H9 (cell line): ENCODE measurements around the gene VIPR1. TPM values are rescaled to one million over a fixed set of nuclear protein-coding genes. Genes with fewer than 3 reads are reported as not detected.

Experiments used
- DNase-seq: peaks from one replicate; pipeline ENCODE4 v3.0.0-alpha.2; 2017
- H2AFZ ChIP-seq: one replicate; pipeline ENCODE4 v1.6.1; 2013; ENCODE audit warnings: mild to moderate bottlenecking, low read length, control low read depth, moderate library complexity
- H2AK5ac ChIP-seq: 2 replicates; pipeline ENCODE4 v1.6.1; 2013; ENCODE audit warnings: low read length, control low read depth, mixed read lengths; ENCODE audit not compliant: insufficient read length
- H2BK120ac ChIP-seq: one replicate; pipeline ENCODE4 v1.6.1; 2013; ENCODE audit warnings: low read depth, mild to moderate bottlenecking, low read length, control low read depth, inconsistent platforms; ENCODE audit not compliant: poor library complexity, severe bottlenecking
- H2BK12ac ChIP-seq: 2 replicates; pipeline ENCODE4 v1.6.1; 2013; ENCODE audit warnings: low read length, control low read depth, mixed read lengths, low read depth; ENCODE audit not compliant: insufficient read length
- H2BK15ac ChIP-seq: 2 replicates; pipeline ENCODE4 v1.6.1; 2013; ENCODE audit warnings: low read depth, low read length, control low read depth
- H2BK20ac ChIP-seq: one replicate; pipeline ENCODE4 v1.6.1; 2013; ENCODE audit warnings: low read depth, mild to moderate bottlenecking, low read length, control low read depth, inconsistent platforms; ENCODE audit not compliant: poor library complexity, severe bottlenecking
- H2BK5ac ChIP-seq: 2 replicates; pipeline ENCODE4 v1.6.1; 2013; ENCODE audit warnings: low read length, control low read depth, mixed read lengths; ENCODE audit not compliant: insufficient read length
- H3K14ac ChIP-seq: 2 replicates; pipeline ENCODE4 v1.6.1; 2013; ENCODE audit warnings: low read length, control low read depth; ENCODE audit not compliant: insufficient read depth
- H3K18ac ChIP-seq: 2 replicates; pipeline ENCODE4 v1.6.1; 2013; ENCODE audit warnings: low read depth, mild to moderate bottlenecking, mixed read lengths, low read length, control low read depth; ENCODE audit not compliant: insufficient read length
- H3K23ac ChIP-seq: 2 replicates; pipeline ENCODE4 v1.6.1; 2013; ENCODE audit warnings: low read length, control low read depth, mixed read lengths, low read depth; ENCODE audit not compliant: insufficient read length
- H3K23me2 ChIP-seq: 2 replicates; pipeline ENCODE4 v1.6.1; 2013; ENCODE audit warnings: low read depth, mild to moderate bottlenecking, mixed read lengths, low read length, control low read depth; ENCODE audit not compliant: insufficient read length, poor library complexity, severe bottlenecking
- H3K27ac ChIP-seq: 2 replicates; pipeline ENCODE4 v1.5.1; 2013; ENCODE audit warnings: low read length, control low read depth, mixed read lengths, low read depth; ENCODE audit not compliant: insufficient read length
- H3K27me3 ChIP-seq: 2 replicates; pipeline ENCODE4 v1.6.1; 2013; ENCODE audit warnings: low read length, control low read depth, inconsistent platforms; ENCODE audit not compliant: insufficient read depth
- H3K4ac ChIP-seq: 2 replicates; pipeline ENCODE4 v1.6.1; 2013; ENCODE audit warnings: low read depth, mild to moderate bottlenecking, control low read depth, inconsistent platforms, low read length, moderate library complexity
- H3K4me1 ChIP-seq: 2 replicates; pipeline ENCODE4 v1.6.1; 2013; ENCODE audit warnings: low read length, control low read depth, inconsistent platforms; ENCODE audit not compliant: insufficient read depth
- H3K4me2 ChIP-seq: 2 replicates; pipeline ENCODE4 v1.6.1; 2013; ENCODE audit warnings: low read length, control low read depth, mixed read lengths; ENCODE audit not compliant: insufficient read length, insufficient read depth
- H3K56ac ChIP-seq: 2 replicates; pipeline ENCODE4 v1.6.1; 2013; ENCODE audit warnings: low read depth, mild to moderate bottlenecking, mixed read lengths, low read length, control low read depth; ENCODE audit not compliant: insufficient read length
- H3K79me1 ChIP-seq: 2 replicates; pipeline ENCODE4 v1.6.1; 2013; ENCODE audit warnings: low read depth, mild to moderate bottlenecking, moderate library complexity, low read length, control low read depth, inconsistent platforms; ENCODE audit not compliant: insufficient read depth, poor library complexity, severe bottlenecking
- H3K79me2 ChIP-seq: 2 replicates; pipeline ENCODE4 v1.6.1; 2013; ENCODE audit warnings: low read length, control low read depth, inconsistent platforms; ENCODE audit not compliant: insufficient read depth
- H3K9ac ChIP-seq: 2 replicates; pipeline ENCODE4 v1.6.1; 2013; ENCODE audit warnings: low read length, control low read depth, mixed read lengths; ENCODE audit not compliant: insufficient read length; ENCODE audit errors: extremely low read depth
- H3K9me3 ChIP-seq: one replicate; pipeline ENCODE4 v1.6.1; 2013; ENCODE audit warnings: low read depth, low read length, inconsistent platforms; ENCODE audit not compliant: control insufficient read depth
- H3T11ph ChIP-seq: one replicate; pipeline ENCODE4 v1.6.1; 2013; ENCODE audit warnings: mild to moderate bottlenecking, low read length, control low read depth, inconsistent platforms
- H4K20me1 ChIP-seq: one replicate; pipeline ENCODE4 v1.6.1; 2013; ENCODE audit not compliant: control insufficient read depth, insufficient read length, insufficient read depth
- H4K5ac ChIP-seq: 2 replicates; pipeline ENCODE4 v1.6.1; 2013; ENCODE audit warnings: low read depth, mild to moderate bottlenecking, mixed read lengths, low read length, control low read depth; ENCODE audit not compliant: insufficient read length
- H4K8ac ChIP-seq: replicated peaks from 2 replicates; pipeline ENCODE4 v1.6.1; 2013; ENCODE audit warnings: low read length, control low read depth, mixed read lengths, low read depth; ENCODE audit not compliant: insufficient read length
- H4K91ac ChIP-seq: 2 replicates; pipeline ENCODE4 v1.6.1; 2013; ENCODE audit warnings: low read depth, mild to moderate bottlenecking, moderate library complexity, mixed read lengths, low read length, control low read depth; ENCODE audit not compliant: insufficient read length
- H3K27ac Mint-ChIP-seq, 3 experiments: 2 replicates in 2 of 3; 3 replicates in 1 of 3; pipeline ENCODE4 v1.8.0; 2020 to 2021; ENCODE audit warnings: mixed read lengths in 3 of 3, mild to moderate bottlenecking in 1 of 3, moderate library complexity in 1 of 3
- H3K27me3 Mint-ChIP-seq: 2 replicates; pipeline ENCODE4 v1.8.0; 2021; ENCODE audit warnings: low read depth, mild to moderate bottlenecking, moderate library complexity, mixed read lengths
- H3K36me3 Mint-ChIP-seq, 3 experiments: 2 replicates in 2 of 3; 3 replicates in 1 of 3; pipeline ENCODE4 v1.8.0; 2020 to 2021; ENCODE audit warnings: low read depth in 3 of 3, mixed read lengths in 3 of 3; ENCODE audit not compliant: insufficient read depth in 1 of 3
- H3K4me1 Mint-ChIP-seq, 2 experiments: 2 replicates each; pipeline ENCODE4 v1.8.0; 2020; ENCODE audit warnings: mixed read lengths in 2 of 2
- H3K4me3 Mint-ChIP-seq, 2 experiments: 2 replicates in 1 of 2; 3 replicates in 1 of 2; pipeline ENCODE4 v1.8.0; 2020 to 2021; ENCODE audit warnings: mild to moderate bottlenecking in 2 of 2, mixed read lengths in 2 of 2, moderate library complexity in 1 of 2
- H3K9me3 Mint-ChIP-seq, 2 experiments: 2 replicates in 1 of 2; 3 replicates in 1 of 2; pipeline ENCODE4 v1.8.0; 2020; ENCODE audit warnings: mild to moderate bottlenecking in 2 of 2, mixed read lengths in 2 of 2, moderate library complexity in 1 of 2
- CTCF ChIP-seq: fragments of 200-600 bp; sonication (generic); conservative IDR thresholded peaks from 3 replicates; pipeline ENCODE4 v1.8.0; 2021; ENCODE audit warnings: antibody characterized with exemption, mild to moderate bottlenecking
- WGBS: extraction: QIAGEN DNeasy Blood & Tissue Kit; methylation state at CpG from one replicate; pipeline ENCODE4 v1.1.7; 2013; ENCODE audit warnings: missing lambda C conversion rate, low lambda C conversion rate, mixed read lengths; ENCODE audit not compliant: insufficient read length; ENCODE audit errors: extremely low coverage; 5-methylcytosine and 5-hydroxymethylcytosine counted together
- total RNA-seq: library from RNA; stranded (reverse); gene quantifications from 2 replicates; pipeline ENCODE4 v1.2.1, GENCODE V29; 2021

Gene VIPR1
- total RNA-seq, 1 experiment from 2014 or later, result 6.5 TPM

DNA sequence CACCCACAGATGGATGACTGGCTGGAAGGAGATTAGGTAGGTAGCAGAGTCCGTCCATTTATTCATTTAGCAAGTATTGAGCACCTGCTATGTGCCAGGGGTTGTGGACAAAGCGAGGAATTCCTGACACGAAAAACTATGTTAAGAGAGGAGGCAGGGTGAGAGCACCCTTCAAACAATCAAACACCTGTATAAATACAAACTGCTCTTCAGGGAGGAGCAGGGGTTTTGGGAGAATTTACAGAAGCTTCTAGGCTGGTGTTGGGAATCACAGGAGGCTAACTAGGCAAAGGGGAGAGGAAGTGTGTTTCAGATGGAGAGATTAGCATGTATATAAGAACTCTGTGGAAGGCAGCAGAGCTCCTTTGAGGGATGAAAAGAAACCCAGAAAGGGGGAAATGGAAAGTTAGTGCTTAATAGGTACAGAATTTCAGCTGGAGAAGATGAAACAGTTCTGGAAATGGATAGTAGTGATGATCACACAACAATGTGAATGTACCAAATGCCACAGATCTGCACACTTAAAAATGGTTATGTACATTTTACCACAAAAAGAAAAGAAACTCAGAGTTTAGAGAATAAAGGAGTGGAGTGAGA lies 80.1 kb downstream of the VIPR1 start:
- H3K27ac ChIP-seq, result peak overlapping the region; percentile 4
- no peak overlapping the region for H4K91ac ChIP-seq
- H2BK20ac ChIP-seq, result no peak overlapping the region
- no peak overlapping the region for H2BK5ac ChIP-seq
- H2BK15ac ChIP-seq, result no peak overlapping the region
- WGBS, result no CpG with 5 or more reads among the region's 3 CpGs
- no peak overlapping the region for H3K18ac ChIP-seq
- H2AFZ ChIP-seq, result no peak overlapping the region
- no peak overlapping the region for H2BK120ac ChIP-seq
- no peak overlapping the region for H3T11ph ChIP-seq
- no peak overlapping the region for H3K4ac ChIP-seq
- H3K56ac ChIP-seq, result no peak overlapping the region
- H3K23ac ChIP-seq, result no peak overlapping the region
- H3K79me1 ChIP-seq, result no peaks in the 10 kb centered on the region
- peaks cover 2% of the 10 kb centered on the region; the same call in 1 of the 2 replicates for H3K79me2 ChIP-seq
- no peaks in the 10 kb centered on the region; the same call in 1 of the 2 replicates for H3K27me3 Mint-ChIP-seq
- peaks cover 35 to 46% of the 10 kb centered on the region in 2 experiments for H3K4me1 Mint-ChIP-seq
- no peak overlapping the region for H4K5ac ChIP-seq
- DNase-seq, result no peak
- peak overlapping the region; percentile 85 to 87 for H3K4me3 Mint-ChIP-seq
- H3K27me3 ChIP-seq, result no peaks in the 10 kb centered on the region
- no peaks in the 10 kb centered on the region for H3K9me3 ChIP-seq
- H3K36me3 Mint-ChIP-seq, result peaks cover 19 to 26% (median 20%) of the 10 kb centered on the region in 3 experiments
- H2AK5ac ChIP-seq, result no peak overlapping the region
- H3K4me1 ChIP-seq, result peaks cover 6% of the 10 kb centered on the region; the same call in 1 of the 2 replicates
- peak overlapping the region; percentile 90 for H3K4me2 ChIP-seq
- peak overlapping the region; percentile 83 to 94 (median 86) for H3K27ac Mint-ChIP-seq
- H4K8ac ChIP-seq, result no peak overlapping the region
- no peak for TF ChIP-seq CTCF
- H3K9ac ChIP-seq, result peak overlapping the region; percentile 84
- H4K20me1 ChIP-seq, result no peaks in the 10 kb centered on the region
- H3K14ac ChIP-seq, result no peak overlapping the region; the same call in 1 of the 2 replicates
- peaks cover 14% of the 10 kb centered on the region for H3K23me2 ChIP-seq
- H3K9me3 Mint-ChIP-seq, result peaks cover 0 to 2% of the 10 kb centered on the region in 2 experiments; a peak in 1 of 5 replicates
- H2BK12ac ChIP-seq, result no peak overlapping the region

Other genes with a start within 250 kb of the VIPR1 start
- 0.37 and 0.42 TPM in 2 replicates for gene CCK, start 236.5 kb upstream of the VIPR1 start, total RNA-seq
- not detected in 2 replicates for gene LYZL4, start 92.0 kb upstream of the VIPR1 start, total RNA-seq
- gene SEC22C, start 79.3 kb downstream of the VIPR1 start, total RNA-seq, result 28.2 and 28.8 TPM in 2 replicates
- 92.1 and 97.8 TPM in 2 replicates for gene SS18L2, start 88.2 kb downstream of the VIPR1 start, total RNA-seq
- gene NKTR, start 98.0 kb downstream of the VIPR1 start, total RNA-seq, result 66.4 and 79.8 TPM in 2 replicates
- gene ZBTB47, start 151.1 kb downstream of the VIPR1 start, total RNA-seq, result 3.6 and 4.2 TPM in 2 replicates
- gene KLHL40, start 182.9 kb downstream of the VIPR1 start, total RNA-seq, result not detected in 2 replicates
- 0.46 TPM in 1 of 2 replicates, not detected in the other for gene HHATL, start 200.2 kb downstream of the VIPR1 start, total RNA-seq